B cell (primary cell): ENCODE results near the gene CALM1. TPM values are rescaled to one million over a fixed set of nuclear protein-coding genes. Genes with fewer than 3 reads are reported as not detected.

Source experiments
- ATAC-seq: fragments of 200-7000 bp; cut with Tn5 transposase; one replicate; pipeline ENCODE4 v1.10.0; 2021; ENCODE audit warnings: low read depth, mild to moderate bottlenecking, moderate number of reproducible peaks, moderate library complexity
- CTCF ChIA-PET: fragments of 350-600 bp; sonication (Branson Sonifier 250); formaldehyde crosslinking; loops from one replicate; lab custom pipeline; 2021; ENCODE audit warnings: antibody characterized with exemption, inconsistent platforms; lab: Charles Lee
- POLR2A ChIA-PET: fragments of 350-600 bp; sonication (Branson Sonifier 250); formaldehyde crosslinking; loops from one replicate; lab custom pipeline; 2021; ENCODE audit warnings: antibody characterized with exemption; lab: Charles Lee
- DNase-seq: peaks from one replicate; pipeline ENCODE4 v3.0.0; 2013
- H2AFZ ChIP-seq: 2 replicates; pipeline ENCODE4 v1.6.1; 2012; ENCODE audit warnings: mild to moderate bottlenecking, low read depth, low read length; ENCODE audit not compliant: insufficient read depth, poor library complexity, severe bottlenecking
- H3K27ac ChIP-seq, 2 donors: 1 replicate in 1 of 2; 2 replicates in 1 of 2; pipeline ENCODE4 v1.5.1; 2012 to 2013; ENCODE audit warnings: low read length in 2 of 2, mild to moderate bottlenecking in 2 of 2, moderate library complexity in 1 of 2
- H3K27me3 ChIP-seq, 4 experiments: fragments of 200-600 bp in 1 of 4; sonication (generic) in 1 of 4; replicated peaks in 1 of 4; 1 replicate in 2 of 4; 2 replicates in 2 of 4; pipeline versions ENCODE4 v1.6.1 to v1.7.0; 2013 to 2016; ENCODE audit warnings: low read length in 3 of 4, mild to moderate bottlenecking in 2 of 4, mixed read lengths in 1 of 4, moderate library complexity in 1 of 4; ENCODE audit not compliant: insufficient read depth in 4 of 4, control insufficient read depth in 3 of 4; ENCODE audit errors: control extremely low read depth in 1 of 4
- H3K36me3 ChIP-seq, 2 experiments: replicated peaks in 1 of 2; 1 replicate in 1 of 2; 2 replicates in 1 of 2; pipeline versions ENCODE4 v1.6.1 to v1.7.1; 2013; ENCODE audit warnings: low read length in 1 of 2; ENCODE audit not compliant: insufficient read depth in 2 of 2, control insufficient read depth in 1 of 2; ENCODE audit errors: control extremely low read depth in 1 of 2, extremely low read depth in 1 of 2
- H3K4me1 ChIP-seq, 2 donors: fragments of 200-600 bp in 1 of 2; sonication (generic) in 1 of 2; 1 replicate in 1 of 2; 2 replicates in 1 of 2; pipeline versions ENCODE4 v1.5.1 to v1.6.1; 2013 to 2017; ENCODE audit warnings: low read length in 2 of 2; ENCODE audit not compliant: control insufficient read depth in 2 of 2, insufficient read depth in 2 of 2
- H3K4me2 ChIP-seq: replicated peaks from 2 replicates; pipeline ENCODE3; 2012; ENCODE audit warnings: mild to moderate bottlenecking, low read depth, low read length; ENCODE audit not compliant: poor library complexity, severe bottlenecking
- H3K4me3 ChIP-seq, 5 experiments: fragments of 200-600 bp in 1 of 5; sonication (generic) in 1 of 5; 1 replicate in 3 of 5; 2 replicates in 2 of 5; pipeline versions ENCODE4 v1.5.1 to v1.7.0; 2011 to 2016; ENCODE audit warnings: low read length in 4 of 5, mild to moderate bottlenecking in 4 of 5, low read depth in 2 of 5, control low read depth in 1 of 5, moderate library complexity in 1 of 5; ENCODE audit not compliant: insufficient read depth in 1 of 5; ENCODE audit errors: control extremely low read depth in 1 of 5, extremely low read depth in 1 of 5
- H3K79me2 ChIP-seq: fragments of 200-600 bp; sonication (generic); one replicate; pipeline ENCODE4 v1.6.0; 2016; ENCODE audit warnings: low read length; ENCODE audit not compliant: control insufficient read depth, insufficient read depth
- H3K9ac ChIP-seq: fragments of 200-600 bp; sonication (generic); 2 replicates; pipeline ENCODE4 v1.6.1; 2017; ENCODE audit warnings: mild to moderate bottlenecking, low read length, moderate library complexity
- H3K9me3 ChIP-seq, 3 donors: one replicate each; pipeline versions ENCODE4 v1.6.1 to v1.7.1; 2013; ENCODE audit warnings: low read length in 2 of 3; ENCODE audit not compliant: control insufficient read depth in 2 of 3, insufficient read depth in 1 of 3; ENCODE audit errors: control extremely low read depth in 1 of 3
- H4K20me1 ChIP-seq: 2 replicates; pipeline ENCODE4 v1.6.0; 2012; ENCODE audit warnings: mild to moderate bottlenecking, low read length; ENCODE audit not compliant: insufficient read depth, control insufficient read depth, poor library complexity, severe bottlenecking
- H3K27ac Mint-ChIP-seq: one replicate; pipeline ENCODE4 v1.8.0; 2021; ENCODE audit warnings: mixed read lengths
- H3K27me3 Mint-ChIP-seq: one replicate; pipeline ENCODE4 v1.8.0; 2021; ENCODE audit warnings: mixed read lengths
- H3K4me1 Mint-ChIP-seq: one replicate; pipeline ENCODE4 v1.8.0; 2021; ENCODE audit warnings: mixed read lengths
- H3K4me3 Mint-ChIP-seq: one replicate; pipeline ENCODE4 v1.8.0; 2021; ENCODE audit warnings: mixed read lengths
- H3K9me3 Mint-ChIP-seq: one replicate; pipeline ENCODE4 v1.8.0; 2022; ENCODE audit warnings: mixed read lengths; ENCODE audit not compliant: insufficient read depth
- CTCF ChIP-seq: fragments of 200-600 bp; IDR thresholded peaks from one replicate; pipeline ENCODE4 v1.8.0; 2022; ENCODE audit warnings: antibody characterized with exemption, mild to moderate bottlenecking
- EZH2 ChIP-seq: IDR thresholded peaks from 2 replicates; pipeline ENCODE4 v1.6.1; 2012; ENCODE audit warnings: borderline replicate concordance, low read depth, mild to moderate bottlenecking, moderate library complexity, low read length; ENCODE audit not compliant: insufficient read depth, poor library complexity, severe bottlenecking
- WGBS: methylation state at CpG from one replicate; pipeline ENCODE4 v1.1.5; 2013; ENCODE audit warnings: missing lambda C conversion rate; ENCODE audit not compliant: insufficient coverage; 5-methylcytosine and 5-hydroxymethylcytosine counted together
- intact Hi-C: fragments of 100-400 bp; cut with micrococcal nuclease; formaldehyde crosslinking; loops from one replicate; pipeline ENCODE4 v1.10.0; 2022
- polyA plus RNA-seq: library from polyadenylated mRNA; depleted of rRNA; stranded (reverse); fragments of >200 nt; gene quantifications from 2 replicates; pipeline ENCODE4 v1.2.3, GENCODE V29; 2012
- total RNA-seq, 2 donors: library from RNA; stranded (reverse); fragments of 120-200 nt in 1 of 2; gene quantifications; 1 replicate in 1 of 2; 2 replicates in 1 of 2; pipeline versions ENCODE4 v1.2.3 to v1.2.4, GENCODE V29; 2013 to 2022

The CALM1 gene
- total and polyA plus RNA-seq, 2 donors (not counting 1 experiment from before 2014, with no cell fraction given) = 264 to 267 TPM

GRCh38 chr14:90348270-90348669, 48.6 kb upstream of the CALM1 start:
- intact Hi-C loops = no loop called here
- no peak overlapping the region for H3K27ac Mint-ChIP-seq
- ATAC-seq (no peak), DNase-seq (no peak)
- TF ChIP-seq EZH2 (no peak), CTCF (no peak)
- Histone ChIP-seq H3K4me2 (no peak overlapping the region), H3K9me3 (no peaks in the 10 kb centered on the region), H3K36me3 (no peaks in the 10 kb centered on the region), H3K9ac (no peak overlapping the region), H3K4me3 (no peak overlapping the region), H3K79me2 (no peaks in the 10 kb centered on the region), H2AFZ (no peak overlapping the region), H4K20me1 (no peaks in the 10 kb centered on the region), H3K27me3 (peaks cover 0 to 3% (median 0%) of the 10 kb centered on the region in 4 experiments), H3K4me1 (no peaks in the 10 kb centered on the region), H3K27ac (no peak overlapping the region)
- H3K4me1 Mint-ChIP-seq = no peaks in the 10 kb centered on the region
- H3K9me3 Mint-ChIP-seq = no peaks in the 10 kb centered on the region
- H3K27me3 Mint-ChIP-seq = peaks cover 4% of the 10 kb centered on the region
- CTCF ChIA-PET = no interaction called here
- no peak overlapping the region for H3K4me3 Mint-ChIP-seq
- no CpG with 5 or more reads among the region's 2 CpGs for WGBS
- POLR2A ChIA-PET = no interaction called here

- Histone ChIP-seq H3K9me3 (no peaks in the 10 kb centered on the region), H3K4me3 (no peak overlapping the region), H3K4me2 (no peak overlapping the region), H3K36me3 (no peaks in the 10 kb centered on the region), H3K27me3 (peaks cover 0 to 3% (median 1%) of the 10 kb centered on the region in 4 experiments), H3K79me2 (no peaks in the 10 kb centered on the region), H4K20me1 (no peaks in the 10 kb centered on the region), H3K4me1 (no peaks in the 10 kb centered on the region), H3K27ac (no peak overlapping the region), H2AFZ (no peak overlapping the region), H3K9ac (no peak overlapping the region)
- POLR2A ChIA-PET = interaction anchor here (0.6 kb wide), 1 partner anchor 18 kb away, joined by 9 read pairs; the partner anchor contains the start of gene NRDE2
- no peak for DNase-seq
- TF ChIP-seq CTCF = no peak
- no peak for TF ChIP-seq EZH2
- no peak for ATAC-seq
- WGBS = 74% methylated on average over 4 of the region's 4 CpGs
- intact Hi-C loops = no loop called here
- H3K9me3 Mint-ChIP-seq = no peaks in the 10 kb centered on the region
- no peak overlapping the region for H3K4me3 Mint-ChIP-seq
- CTCF ChIA-PET = no interaction called here
- no peak overlapping the region for H3K27ac Mint-ChIP-seq
- no peaks in the 10 kb centered on the region for H3K27me3 Mint-ChIP-seq
- H3K4me1 Mint-ChIP-seq = no peaks in the 10 kb centered on the region
Measured at GRCh38 chr14:90349739-90350138, 47.1 kb upstream of the CALM1 start.
